Activated naive CD4-positive, alpha-beta T cell treated with anti-CD3 and anti-CD28 coated beads for 36 hours (primary cell): ENCODE measurements around the gene PITRM1. TPM values are rescaled to one million over a fixed set of nuclear protein-coding genes. Genes with fewer than 3 reads are reported as not detected.
"Not testable (repeated sequence)": the region's sequence is repeated elsewhere in the genome, so short reads cannot be mapped to it uniquely, and the experiment has no call there.

Source experiments
- CTCF ChIA-PET: fragments of 350-600 bp; sonication (Branson Sonifier 250); formaldehyde crosslinking; loops from one replicate; lab custom pipeline; 2021; ENCODE audit warnings: antibody characterized with exemption; lab: Charles Lee
- DNase-seq: peaks from one replicate; pipeline ENCODE4 v3.0.0-alpha.2; 2020
- H3K27ac Mint-ChIP-seq: one replicate; pipeline ENCODE4 v1.8.0; 2021; ENCODE audit warnings: mild to moderate bottlenecking, mixed read lengths
- H3K27me3 Mint-ChIP-seq: one replicate; pipeline ENCODE4 v1.8.0; 2021; ENCODE audit warnings: low read depth, mixed read lengths
- H3K36me3 Mint-ChIP-seq: one replicate; pipeline ENCODE4 v1.8.0; 2021; ENCODE audit warnings: low read depth, mixed read lengths
- H3K4me1 Mint-ChIP-seq: one replicate; pipeline ENCODE4 v1.8.0; 2021; ENCODE audit warnings: low read depth, mixed read lengths
- H3K4me3 Mint-ChIP-seq: one replicate; pipeline ENCODE4 v1.8.0; 2021; ENCODE audit warnings: mild to moderate bottlenecking, moderate library complexity, mixed read lengths
- H3K9me3 Mint-ChIP-seq: one replicate; pipeline ENCODE4 v1.8.0; 2021; ENCODE audit warnings: mixed read lengths
- intact Hi-C: fragments of 100-400 bp; cut with micrococcal nuclease; formaldehyde crosslinking; loops from one replicate; pipeline ENCODE4 v1.15.1; 2023
- total RNA-seq, 2 experiments: library from RNA; stranded (reverse); gene quantifications; one replicate each; pipeline ENCODE4 v1.2.3, GENCODE V29; 2021

PITRM1 gene
- 10 to 100 TPM; 65.6 to 74.5 TPM for total RNA-seq

- intact Hi-C loops = loop anchor here (1.0 kb wide), 4 partner anchors 14 to 613 kb away; partner anchors contain the start of gene KLF6
- CTCF ChIA-PET = no interaction called here
- peak; percentile 99 for DNase-seq
- Mint-ChIP-seq H3K27me3 (no peaks in the 10 kb centered on the region), H3K4me3 (peak within 1 kb of the TSS; percentile 87), H3K4me1 (peaks cover 23% of the 10 kb centered on the region), H3K27ac (peak within 1 kb of the TSS; percentile 89), H3K9me3 (no peaks in the 10 kb centered on the region), H3K36me3 (peaks cover 17% of the 10 kb centered on the region)
Observed at GRCh38 chr10:3172446-3173170, at the start of gene PITRM1. TSS of gene PITRM1 (minus strand) at chr10:3172782. CDS start at chr10:3172772, 10 bp downstream.

- no peaks in the 10 kb centered on the region for H3K9me3 Mint-ChIP-seq
- CTCF ChIA-PET = no interaction called here
- no peaks in the 10 kb centered on the region for H3K27me3 Mint-ChIP-seq
- H3K36me3 Mint-ChIP-seq = no peaks in the 10 kb centered on the region
- H3K4me3 Mint-ChIP-seq = no peak overlapping the region
- peaks cover 3% of the 10 kb centered on the region for H3K4me1 Mint-ChIP-seq
- intact Hi-C loops = no loop called here
- H3K27ac Mint-ChIP-seq = no peak overlapping the region
- DNase-seq = no peak
Observed at GRCh38 chr10:3222068-3222467, 49.5 kb upstream of the PITRM1 start.

- H3K27me3 Mint-ChIP-seq, H3K4me3 Mint-ChIP-seq, DNase-seq, H3K27ac Mint-ChIP-seq, H3K36me3 Mint-ChIP-seq, CTCF ChIA-PET, H3K4me1 Mint-ChIP-seq, intact Hi-C loops, H3K9me3 Mint-ChIP-seq: not testable (repeated sequence)
Observed at GRCh38 chr10:3221601-3222000, 49.0 kb upstream of the PITRM1 start.

GRCh38 chr10:3220853-3221252, 48.3 kb upstream of the PITRM1 start:
- no peak overlapping the region for H3K4me3 Mint-ChIP-seq
- no peaks in the 10 kb centered on the region for H3K4me1 Mint-ChIP-seq
- no peak for DNase-seq
- intact Hi-C loops = no loop called here
- CTCF ChIA-PET = no interaction called here
- H3K27ac Mint-ChIP-seq = no peak overlapping the region
- H3K36me3 Mint-ChIP-seq = no peaks in the 10 kb centered on the region
- no peaks in the 10 kb centered on the region for H3K27me3 Mint-ChIP-seq
- H3K9me3 Mint-ChIP-seq = no peaks in the 10 kb centered on the region

- CTCF ChIA-PET, DNase-seq, intact Hi-C loops, H3K36me3 Mint-ChIP-seq, H3K4me3 Mint-ChIP-seq, H3K4me1 Mint-ChIP-seq, H3K9me3 Mint-ChIP-seq, H3K27ac Mint-ChIP-seq, H3K27me3 Mint-ChIP-seq: not testable (repeated sequence)
Observed at GRCh38 chr10:3219021-3219628, 46.5 kb upstream of the PITRM1 start.

GRCh38 chr10:3217853-3218252, 45.3 kb upstream of the PITRM1 start:
- CTCF ChIA-PET = interaction anchor here (0.6 to 1.2 kb wide), 2 partner anchors 20 to 1454 kb away, joined by 3 read pairs; no protein-coding TSS in a partner anchor
- Mint-ChIP-seq H3K9me3 (no peaks in the 10 kb centered on the region), H3K4me3 (no peak overlapping the region), H3K36me3 (no peaks in the 10 kb centered on the region), H3K27ac (no peak overlapping the region), H3K27me3 (no peaks in the 10 kb centered on the region), H3K4me1 (no peaks in the 10 kb centered on the region)
- no peak for DNase-seq
- intact Hi-C loops = no loop called here

- H3K4me1 Mint-ChIP-seq = no peaks in the 10 kb centered on the region
- intact Hi-C loops = no loop called here
Observed at GRCh38 chr10:3217301-3217700, 44.7 kb upstream of the PITRM1 start.

GRCh38 chr10:3215153-3215775, 42.7 kb upstream of the PITRM1 start:
- no peaks in the 10 kb centered on the region for H3K4me1 Mint-ChIP-seq
- CTCF ChIA-PET = no interaction called here
- no peaks in the 10 kb centered on the region for H3K36me3 Mint-ChIP-seq
- H3K27ac Mint-ChIP-seq = no peak overlapping the region
- intact Hi-C loops = no loop called here
- DNase-seq = no peak
- H3K27me3 Mint-ChIP-seq = peaks cover 8% of the 10 kb centered on the region
- no peak overlapping the region for H3K4me3 Mint-ChIP-seq
- H3K9me3 Mint-ChIP-seq = no peaks in the 10 kb centered on the region

More at GRCh38 chr10:3217301-3217700, 44.7 kb upstream of the PITRM1 start:
- H3K27me3 Mint-ChIP-seq = no peaks in the 10 kb centered on the region
- no peak for DNase-seq
- no peak overlapping the region for H3K4me3 Mint-ChIP-seq
- CTCF ChIA-PET = interaction anchor here (1.2 kb wide), 1 partner anchor 20 kb away, joined by 3 read pairs; no protein-coding TSS in a partner anchor
- no peaks in the 10 kb centered on the region for H3K9me3 Mint-ChIP-seq
- H3K27ac Mint-ChIP-seq = no peak overlapping the region
- H3K36me3 Mint-ChIP-seq = no peaks in the 10 kb centered on the region

- no peak overlapping the region for H3K4me3 Mint-ChIP-seq
- no peaks in the 10 kb centered on the region for H3K4me1 Mint-ChIP-seq
- intact Hi-C loops = no loop called here
- peaks cover 17% of the 10 kb centered on the region for H3K27me3 Mint-ChIP-seq
- no peaks in the 10 kb centered on the region for H3K36me3 Mint-ChIP-seq
- no peak for DNase-seq
- H3K27ac Mint-ChIP-seq = no peak overlapping the region
- CTCF ChIA-PET = interaction anchor here (1.2 kb wide), 1 partner anchor 20 kb away, joined by 3 read pairs; no protein-coding TSS in a partner anchor
- H3K9me3 Mint-ChIP-seq = no peaks in the 10 kb centered on the region
Observed at GRCh38 chr10:3213758-3214515, 41.4 kb upstream of the PITRM1 start.

GRCh38 chr10:3213208-3213607, 40.6 kb upstream of the PITRM1 start:
- H3K27ac Mint-ChIP-seq = no peak overlapping the region
- no peaks in the 10 kb centered on the region for H3K36me3 Mint-ChIP-seq
- H3K9me3 Mint-ChIP-seq = no peaks in the 10 kb centered on the region
- no peak for DNase-seq
- no peaks in the 10 kb centered on the region for H3K4me1 Mint-ChIP-seq
- peaks cover 21% of the 10 kb centered on the region for H3K27me3 Mint-ChIP-seq
- intact Hi-C loops = no loop called here
- CTCF ChIA-PET = no interaction called here
- no peak overlapping the region for H3K4me3 Mint-ChIP-seq

GRCh38 chr10:3210251-3210877, 37.8 kb upstream of the PITRM1 start:
- Mint-ChIP-seq H3K36me3 (no peaks in the 10 kb centered on the region), H3K27ac (no peak overlapping the region), H3K9me3 (no peaks in the 10 kb centered on the region), H3K4me3 (no peak overlapping the region), H3K4me1 (no peaks in the 10 kb centered on the region), H3K27me3 (peaks cover 34% of the 10 kb centered on the region)
- DNase-seq = no peak
- intact Hi-C loops = no loop called here
- CTCF ChIA-PET = no interaction called here
